HFFc6 (cell line): Measurements from ENCODE around the gene KCNC1. TPM values are rescaled to one million over a fixed set of nuclear protein-coding genes. Genes with fewer than 3 reads are reported as not detected.

Experiments
- DNase-seq: peaks from one replicate; pipeline ENCODE4 v3.0.0-alpha.2; 2018
- H3K27ac Mint-ChIP-seq: 2 replicates; pipeline ENCODE4 v1.8.0; 2020; ENCODE audit warnings: mild to moderate bottlenecking, mixed read lengths
- H3K27me3 Mint-ChIP-seq: 2 replicates; pipeline ENCODE4 v1.8.0; 2021; ENCODE audit warnings: mild to moderate bottlenecking, moderate library complexity, mixed read lengths; ENCODE audit not compliant: insufficient read depth
- H3K36me3 Mint-ChIP-seq: 2 replicates; pipeline ENCODE4 v1.8.0; 2021; ENCODE audit warnings: low read depth, mixed read lengths
- H3K4me1 Mint-ChIP-seq: 2 replicates; pipeline ENCODE4 v1.8.0; 2020; ENCODE audit warnings: low read depth, mixed read lengths
- H3K4me3 Mint-ChIP-seq: 2 replicates; pipeline ENCODE4 v1.8.0; 2020; ENCODE audit warnings: mild to moderate bottlenecking, moderate library complexity, mixed read lengths
- H3K9me3 Mint-ChIP-seq: 2 replicates; pipeline ENCODE4 v1.8.0; 2020; ENCODE audit warnings: mild to moderate bottlenecking, mixed read lengths
- CTCF ChIP-seq: fragments of 200-600 bp; sonication (generic); IDR thresholded peaks from 2 replicates; pipeline ENCODE4 v1.5.0; 2021; ENCODE audit warnings: antibody characterized with exemption, mild to moderate bottlenecking
- total RNA-seq, 6 experiments: library from RNA; stranded (reverse); fragmentation: NEBNext Ultra II Directional; extraction: Animal tissue kit (Norgen Biotek cat#: 25700); gene quantifications; 2 replicates in 1 of 6; 3 replicates in 5 of 6; pipeline ENCODE4 v1.2.3, GENCODE V29; 2021

Gene KCNC1
- total RNA-seq, 6 experiments from 2014 or later = not detected

GRCh38 chr11:17803754-17804334, 69.3 kb downstream of the KCNC1 start:
- Mint-ChIP-seq H3K9me3 (no peaks in the 10 kb centered on the region), H3K27ac (no peak overlapping the region), H3K4me3 (no peak overlapping the region), H3K27me3 (no peaks in the 10 kb centered on the region; the same call in 1 of the 2 replicates), H3K4me1 (no peaks in the 10 kb centered on the region), H3K36me3 (peaks cover 4% of the 10 kb centered on the region; the same call in 1 of the 2 replicates)
- no peak for TF ChIP-seq CTCF
- no peak for DNase-seq

- Mint-ChIP-seq H3K9me3 (no peaks in the 10 kb centered on the region), H3K36me3 (peaks cover 4% of the 10 kb centered on the region; the same call in 1 of the 2 replicates), H3K27me3 (peaks cover 2% of the 10 kb centered on the region), H3K27ac (no peak overlapping the region), H3K4me3 (no peak overlapping the region), H3K4me1 (no peaks in the 10 kb centered on the region)
- DNase-seq = no peak
- TF ChIP-seq CTCF = no peak
Measured at GRCh38 chr11:17805043-17805442, 70.5 kb downstream of the KCNC1 start.

GRCh38 chr11:17805873-17806272, 71.3 kb downstream of the KCNC1 start:
- no peak for TF ChIP-seq CTCF
- H3K9me3 Mint-ChIP-seq = no peaks in the 10 kb centered on the region
- H3K27ac Mint-ChIP-seq = no peak overlapping the region

GRCh38 chr11:17807034-17807433, 72.5 kb downstream of the KCNC1 start:
- H3K36me3 Mint-ChIP-seq = peaks cover 4% of the 10 kb centered on the region; the same call in 1 of the 2 replicates
- no peaks in the 10 kb centered on the region for H3K9me3 Mint-ChIP-seq
- TF ChIP-seq CTCF = no peak
- no peak overlapping the region for H3K27ac Mint-ChIP-seq
- no peak overlapping the region for H3K4me3 Mint-ChIP-seq
- no peak for DNase-seq
- H3K27me3 Mint-ChIP-seq = peaks cover 3% of the 10 kb centered on the region
- no peaks in the 10 kb centered on the region for H3K4me1 Mint-ChIP-seq

More at GRCh38 chr11:17805873-17806272, 71.3 kb downstream of the KCNC1 start:
- no peak for DNase-seq
- Mint-ChIP-seq H3K27me3 (peaks cover 2% of the 10 kb centered on the region), H3K36me3 (peaks cover 4% of the 10 kb centered on the region; the same call in 1 of the 2 replicates), H3K4me1 (no peaks in the 10 kb centered on the region), H3K4me3 (no peak overlapping the region)

GRCh38 chr11:17810041-17810440, 75.5 kb downstream of the KCNC1 start:
- no peak overlapping the region for H3K4me3 Mint-ChIP-seq
- peaks cover 3% of the 10 kb centered on the region for H3K27me3 Mint-ChIP-seq
- TF ChIP-seq CTCF = no peak
- DNase-seq = no peak
- H3K9me3 Mint-ChIP-seq = no peaks in the 10 kb centered on the region
- peaks cover 17% of the 10 kb centered on the region for H3K4me1 Mint-ChIP-seq
- H3K36me3 Mint-ChIP-seq = peaks cover 4% of the 10 kb centered on the region; the same call in 1 of the 2 replicates
- no peak overlapping the region for H3K27ac Mint-ChIP-seq
